HepG2 (cell line): ENCODE measurements around the gene ZNF26. TPM values are rescaled to one million over a fixed set of nuclear protein-coding genes. Genes with fewer than 3 reads are reported as not detected.

Source experiments
- CC2D1A ChIP-seq: sonication (generic); formaldehyde crosslinking; IDR thresholded peaks from 2 replicates; pipeline ENCODE4 v1.8.1; 2023; ENCODE audit warnings: mild to moderate bottlenecking, missing genetic modification reagents
- E2F2 ChIP-seq: sonication (generic); formaldehyde crosslinking; IDR thresholded peaks from 2 replicates; pipeline ENCODE4 v1.4.0; 2020; ENCODE audit warnings: missing genetic modification reagents, borderline replicate concordance
- JDP2 ChIP-seq: sonication (generic); formaldehyde crosslinking; IDR thresholded peaks from 2 replicates; pipeline ENCODE4 v1.8.1; 2022; ENCODE audit warnings: missing genetic modification reagents, borderline replicate concordance
- SKIL ChIP-seq: sonication (generic); formaldehyde crosslinking; IDR thresholded peaks from 2 replicates; pipeline ENCODE4 v1.8.0; 2022; ENCODE audit warnings: missing genetic modification reagents, mild to moderate bottlenecking, moderate library complexity, borderline replicate concordance
- TBX3 ChIP-seq: fragments of 450-650 bp; IDR thresholded peaks from 2 replicates; pipeline ENCODE4 v1.6.1; 2017; ENCODE audit warnings: antibody characterized with exemption, mild to moderate bottlenecking, inconsistent platforms, borderline replicate concordance
- TRAFD1 ChIP-seq: sonication (generic); formaldehyde crosslinking; IDR thresholded peaks from 2 replicates; pipeline ENCODE4 v1.5.1; 2020; ENCODE audit warnings: missing genetic modification reagents, mild to moderate bottlenecking, borderline replicate concordance
- ZFYVE20 ChIP-seq: sonication (generic); formaldehyde crosslinking; IDR thresholded peaks from 2 replicates; pipeline ENCODE4 v1.8.0; 2023; ENCODE audit warnings: low read depth, mild to moderate bottlenecking, moderate library complexity, missing genetic modification reagents, borderline replicate concordance
- ZNF17 ChIP-seq: sonication (generic); formaldehyde crosslinking; IDR thresholded peaks from 2 replicates; pipeline ENCODE4 v1.5.0; 2020; ENCODE audit warnings: mild to moderate bottlenecking, missing genetic modification reagents
- ZNF264 ChIP-seq: sonication (generic); formaldehyde crosslinking; IDR thresholded peaks from 2 replicates; pipeline ENCODE4 v1.4.0; 2020; ENCODE audit warnings: missing genetic modification reagents
- ZNF501 ChIP-seq: sonication (generic); formaldehyde crosslinking; IDR thresholded peaks from 2 replicates; pipeline ENCODE4 v1.5.1; 2020; ENCODE audit warnings: mild to moderate bottlenecking, moderate library complexity, missing genetic modification reagents
- ZNF567 ChIP-seq: sonication (generic); formaldehyde crosslinking; IDR thresholded peaks from 2 replicates; pipeline ENCODE4 v1.8.1; 2023; ENCODE audit warnings: mild to moderate bottlenecking, missing genetic modification reagents, borderline replicate concordance
- ZNF788 ChIP-seq: sonication (generic); formaldehyde crosslinking; IDR thresholded peaks from 2 replicates; pipeline ENCODE4 v1.5.0; 2020; ENCODE audit warnings: mild to moderate bottlenecking, missing genetic modification reagents, borderline replicate concordance
- ZSCAN25 ChIP-seq: sonication (generic); formaldehyde crosslinking; IDR thresholded peaks from 2 replicates; pipeline ENCODE4 v1.8.0; 2022; ENCODE audit warnings: mild to moderate bottlenecking, missing genetic modification reagents
- ZXDC ChIP-seq: sonication (generic); formaldehyde crosslinking; IDR thresholded peaks from 2 replicates; pipeline ENCODE4 v1.5.0; 2020; ENCODE audit warnings: mild to moderate bottlenecking, missing genetic modification reagents
- polyA plus RNA-seq, 8 experiments: library from polyadenylated mRNA; depleted of rRNA in 3 of 8; stranded (reverse) in 7 of 8; unstranded in 1 of 8; fragments of >200 nt; fragmentation: Illumina TruSeq in 4 of 8; extraction: Trizol in 4 of 8; gene quantifications; 2 replicates each; pipeline versions ENCODE4 v1.2.1 to v1.2.3, GENCODE V29; 2011 to 2016; ENCODE audit warnings: low read depth in 4 of 8, missing spikeins in 1 of 8, mixed read lengths in 1 of 8; ENCODE audit not compliant: insufficient read depth in 1 of 8
- total RNA-seq, 5 experiments: library from RNA; depleted of rRNA; stranded (reverse); fragments of >200 nt; fragmentation: Illumina TruSeq; extraction: Trizol; gene quantifications; 2 replicates each; pipeline ENCODE4 v1.2.3, GENCODE V29; 2016; ENCODE audit warnings: low read depth in 1 of 5
- TF ChIP-seq, protein P1 (sequence below): sonication (generic); formaldehyde crosslinking; IDR thresholded peaks from 2 replicates; pipeline ENCODE4 v1.5.1; 2020; ENCODE audit warnings: missing genetic modification reagents, mild to moderate bottlenecking, borderline replicate concordance
- TF ChIP-seq, protein P2 (sequence below): sonication (generic); formaldehyde crosslinking; IDR thresholded peaks from 2 replicates; pipeline ENCODE4 v1.5.0; 2020; ENCODE audit warnings: missing genetic modification reagents, mild to moderate bottlenecking, borderline replicate concordance

ZNF26 gene
- total and polyA plus RNA-seq, 2 of the 13 experiments (the other 11 are each of a cell fraction or from before 2014, with no cell fraction given), result 3.8 to 6.5 TPM

- TF ChIP-seq ZXDC (CRISPR knock-in tag) (peak; percentile 44), SKIL (CRISPR knock-in tag) (peak; percentile 68), ZNF17 (no peak), ZNF788 (CRISPR knock-in tag) (peak; percentile 54; the same call in 1 of the 2 replicates), E2F2 (peak; percentile 63; the same call in 1 of the 2 replicates), TRAFD1 (CRISPR knock-in tag) (no peak), TBX3 (0 out of 2 replicates have a peak, but pooled peaks have one; percentile 18), ZNF264 (CRISPR knock-in tag) (no peak), CC2D1A (CRISPR knock-in tag) (peak; percentile 75; the same call in 1 of the 2 replicates), ZFYVE20 (CRISPR knock-in tag) (peak; percentile 66; the same call in 1 of the 2 replicates), JDP2 (CRISPR knock-in tag) (peak; percentile 65; the same call in 1 of the 2 replicates), ZSCAN25 (CRISPR knock-in tag) (peak; percentile 44; the same call in 1 of the 2 replicates), ZNF567 (CRISPR knock-in tag) (peak; percentile 33; the same call in 1 of the 2 replicates), ZNF501 (peak; percentile 84; the same call in 1 of the 2 replicates)
- TF ChIP-seq, protein P1, sequence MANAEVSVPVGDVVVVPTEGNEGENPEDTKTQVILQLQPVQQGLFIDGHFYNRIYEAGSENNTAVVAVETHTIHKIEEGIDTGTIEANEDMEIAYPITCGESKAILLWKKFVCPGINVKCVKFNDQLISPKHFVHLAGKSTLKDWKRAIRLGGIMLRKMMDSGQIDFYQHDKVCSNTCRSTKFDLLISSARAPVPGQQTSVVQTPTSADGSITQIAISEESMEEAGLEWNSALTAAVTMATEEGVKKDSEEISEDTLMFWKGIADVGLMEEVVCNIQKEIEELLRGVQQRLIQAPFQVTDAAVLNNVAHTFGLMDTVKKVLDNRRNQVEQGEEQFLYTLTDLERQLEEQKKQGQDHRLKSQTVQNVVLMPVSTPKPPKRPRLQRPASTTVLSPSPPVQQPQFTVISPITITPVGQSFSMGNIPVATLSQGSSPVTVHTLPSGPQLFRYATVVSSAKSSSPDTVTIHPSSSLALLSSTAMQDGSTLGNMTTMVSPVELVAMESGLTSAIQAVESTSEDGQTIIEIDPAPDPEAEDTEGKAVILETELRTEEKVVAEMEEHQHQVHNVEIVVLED (CRISPR knock-in tag), result peak; percentile 86
- TF ChIP-seq, protein P2, sequence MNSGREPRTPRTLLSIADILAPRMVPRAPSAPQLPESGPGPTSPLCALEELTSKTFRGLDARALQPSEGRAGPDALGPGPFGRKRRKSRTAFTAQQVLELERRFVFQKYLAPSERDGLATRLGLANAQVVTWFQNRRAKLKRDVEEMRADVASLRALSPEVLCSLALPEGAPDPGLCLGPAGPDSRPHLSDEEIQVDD (CRISPR knock-in tag), result peak; percentile 44; the same call in 1 of the 2 replicates
Measured at GRCh38 chr12:133037207-133038005, 51.2 kb downstream of the ZNF26 start, which contains the start of gene ZNF84 (continued).
